Superior temporal gyrus (tissue), 1 donor: ENCODE measurements around the gene SMIM44.
"Not testable (repeated sequence)": the region's sequence is repeated elsewhere in the genome, so short reads cannot be mapped to it uniquely, and the experiment has no call there.

ENCODE experiments used
- DNase-seq: peaks from one replicate; pipeline ENCODE4 v3.0.0-alpha.2; 2016; ENCODE audit errors: extremely low spot score

SMIM44 gene

DNA sequence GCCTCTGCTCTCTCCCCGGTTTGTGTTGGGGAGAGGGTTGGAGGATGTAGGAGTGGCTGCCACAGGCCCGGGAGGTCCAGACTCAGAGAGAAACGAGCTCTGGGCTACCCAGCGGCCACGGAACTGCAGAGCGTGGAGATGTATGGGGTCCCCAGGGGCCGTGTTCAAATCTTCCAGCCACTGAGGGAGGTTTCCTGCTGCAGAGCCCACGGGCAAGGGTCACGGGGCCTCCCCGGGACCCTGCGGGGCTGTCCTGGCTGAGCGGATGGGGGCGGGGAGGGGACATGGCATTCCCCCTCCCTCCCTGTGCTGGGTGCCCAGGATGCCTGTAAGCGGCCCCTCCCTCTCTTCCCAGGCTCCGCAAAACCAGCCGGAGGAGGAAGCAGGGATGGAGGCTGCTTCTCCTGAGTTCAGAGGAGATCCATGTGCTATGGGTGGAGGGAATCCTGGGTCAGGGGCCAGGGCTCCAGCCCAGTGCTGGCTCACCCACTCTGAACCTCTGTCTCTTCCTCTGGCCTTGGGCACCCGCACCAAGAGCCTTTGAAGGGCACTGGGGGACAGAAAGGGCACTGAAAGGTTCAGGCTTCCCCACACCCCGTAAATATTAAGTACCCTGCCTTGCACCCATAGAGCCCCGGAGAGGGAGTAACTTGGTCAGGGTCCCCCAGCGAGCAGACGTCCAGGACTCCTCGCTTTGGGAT lies 25.6 kb downstream of the SMIM44 start:
- no peak for DNase-seq

DNA sequence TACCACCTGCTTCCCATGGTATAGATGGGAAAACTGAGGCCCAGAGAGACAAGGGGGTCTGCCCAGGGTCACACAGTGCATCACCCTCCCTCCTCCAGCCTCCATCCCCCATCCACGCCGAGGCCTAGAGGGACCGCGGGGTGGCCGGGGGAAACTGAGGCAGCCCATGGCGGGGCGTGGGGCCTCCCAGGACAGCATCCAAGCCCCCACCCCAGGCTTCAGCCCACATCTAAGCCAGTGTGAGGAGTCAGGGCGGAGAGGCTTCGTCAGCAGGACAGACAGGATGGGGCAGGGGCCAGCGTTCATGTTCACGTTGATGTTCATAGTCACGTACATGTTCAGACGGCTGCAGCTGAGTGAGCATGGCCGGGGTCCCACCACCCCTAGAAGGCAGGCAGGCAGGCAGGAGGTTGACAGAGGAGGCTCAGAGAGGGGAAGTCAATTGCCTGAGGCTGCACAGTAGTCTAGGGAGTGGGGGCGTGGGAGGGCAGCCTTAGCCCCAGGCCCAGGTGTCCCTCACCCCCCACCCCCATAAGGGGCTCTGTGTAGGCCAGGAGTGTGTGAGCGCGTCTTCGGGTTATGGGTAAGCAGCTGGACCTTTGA lies 26.2 kb downstream of the SMIM44 start:
- no peak for DNase-seq

DNA sequence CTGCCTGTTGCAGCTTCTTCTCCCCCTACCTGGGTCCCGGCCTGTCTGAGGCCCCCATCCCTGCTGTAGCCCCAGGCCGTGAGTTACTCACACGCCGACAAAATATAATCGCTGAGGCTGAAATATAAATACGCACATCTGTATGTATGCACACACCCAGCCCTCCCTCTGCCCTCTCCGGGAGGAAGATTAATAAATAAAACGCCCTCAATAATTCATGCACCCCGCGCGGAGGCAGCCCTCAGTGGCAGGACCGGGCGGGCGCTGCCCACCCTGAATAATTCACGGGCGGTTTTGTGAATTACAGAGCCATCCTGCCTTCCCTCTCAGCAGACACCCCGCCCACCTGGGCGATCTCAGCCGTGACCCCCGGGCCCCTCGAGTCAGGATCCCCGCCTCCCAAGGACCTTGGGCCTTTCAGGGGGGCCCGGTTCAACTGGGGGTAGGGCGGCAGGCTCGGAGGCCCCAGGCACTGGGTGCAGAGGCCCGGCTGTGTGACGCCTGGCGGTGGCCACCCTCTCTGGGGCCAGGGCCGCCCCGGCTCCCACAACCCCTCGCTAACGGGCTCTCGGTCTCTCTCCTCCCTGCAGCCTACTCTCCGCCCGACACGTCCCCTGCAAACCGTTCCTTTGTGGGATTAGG lies 27.2 kb downstream of the SMIM44 start:
- no peak for DNase-seq

DNA sequence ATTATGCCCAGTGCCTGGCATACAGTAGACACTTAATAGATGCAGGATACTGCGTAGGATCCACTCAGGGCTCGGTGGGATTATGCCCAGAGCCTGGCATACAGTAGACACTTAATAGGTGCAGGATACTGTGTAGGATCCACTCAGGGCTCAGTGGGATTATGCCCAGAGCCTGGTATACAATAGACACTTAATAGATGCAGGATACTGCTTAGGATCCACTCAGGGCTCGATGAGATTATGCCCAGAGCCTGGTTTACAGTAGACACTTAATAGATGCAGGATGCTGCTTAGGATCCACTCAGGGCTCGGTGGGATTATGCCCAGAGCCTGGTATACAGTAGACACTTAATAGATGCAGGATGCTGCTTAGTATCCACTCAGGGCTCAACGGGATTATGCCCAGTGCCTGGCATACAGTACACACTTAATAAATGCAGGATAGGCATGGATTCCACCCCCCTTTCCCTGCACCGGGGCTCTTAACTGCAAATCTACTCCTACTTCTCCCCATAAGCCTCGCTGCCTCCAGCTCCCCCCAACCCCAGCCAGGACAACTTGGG lies 27.8 kb downstream of the SMIM44 start:
- DNase-seq = no peak

DNA sequence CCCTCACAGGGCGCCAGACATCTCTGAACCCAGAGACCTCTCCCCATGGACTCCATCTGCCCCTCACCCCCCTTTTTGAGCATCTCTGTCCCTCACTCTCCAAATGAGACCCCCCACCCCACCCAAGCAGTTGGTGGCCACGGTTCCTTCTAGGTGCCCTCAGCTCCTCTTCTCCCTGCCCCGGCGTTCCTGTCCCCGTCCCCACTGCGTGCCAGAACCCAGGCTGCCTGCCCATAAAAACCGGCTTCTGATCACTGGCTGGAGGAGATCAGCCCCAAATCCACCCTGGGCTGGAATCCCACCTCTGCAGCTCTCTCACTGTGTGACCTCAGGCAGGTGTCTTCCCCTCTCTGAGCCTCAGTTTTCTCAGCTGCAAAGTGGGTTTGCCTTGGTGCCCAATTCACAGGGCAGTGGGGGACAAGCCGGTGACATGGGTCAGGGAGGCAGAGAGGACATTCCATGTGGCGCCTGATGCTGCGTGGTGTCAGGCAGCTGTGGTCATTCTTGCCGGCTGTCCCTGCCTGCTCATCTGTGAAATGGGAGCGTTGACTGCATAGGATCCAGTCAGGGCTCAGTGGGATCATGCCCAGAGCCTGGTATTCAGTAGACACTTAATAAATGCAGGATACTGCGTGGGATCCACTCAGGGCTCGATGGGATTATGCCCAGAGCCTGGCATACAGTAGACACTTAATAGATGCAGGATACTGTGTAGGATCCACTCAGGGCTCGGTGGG lies 28.4 kb downstream of the SMIM44 start:
- DNase-seq = no peak

DNA sequence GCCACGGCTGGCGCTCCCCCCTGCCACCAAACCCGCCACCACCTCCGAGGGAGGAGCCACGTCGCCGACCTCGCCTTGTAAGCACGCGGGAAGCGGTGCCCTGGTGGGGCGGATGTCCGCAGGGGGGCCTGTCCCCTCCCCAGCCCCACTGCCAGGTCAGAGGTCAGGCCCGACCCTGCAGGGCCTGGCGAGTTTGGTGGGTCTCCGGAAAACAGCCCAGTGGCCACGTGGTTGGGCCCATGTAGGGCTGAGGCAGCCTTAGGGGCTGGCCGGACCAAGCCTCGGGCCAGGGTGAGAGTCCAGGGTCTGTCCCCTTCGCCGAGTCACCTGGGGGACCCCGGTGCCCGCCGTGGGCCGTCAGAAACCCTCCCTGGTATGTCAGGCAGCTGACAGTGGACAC lies 29.4 kb downstream of the SMIM44 start:
- DNase-seq = no peak

DNA sequence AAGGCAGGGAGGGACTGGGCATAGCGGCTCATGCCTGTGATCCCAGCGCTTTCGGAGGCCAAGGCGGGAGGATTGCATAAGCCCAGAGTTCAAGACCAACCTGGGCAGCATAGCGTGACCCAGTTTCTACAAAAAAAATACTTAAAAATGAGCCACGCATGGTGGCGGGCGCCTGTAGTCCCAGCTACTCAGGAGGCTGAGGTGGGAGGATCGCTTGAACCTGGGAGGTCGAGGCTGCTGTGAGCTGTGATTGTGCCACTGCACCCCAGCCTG lies 30.4 kb downstream of the SMIM44 start:
- DNase-seq = not testable (repeated sequence)

DNA sequence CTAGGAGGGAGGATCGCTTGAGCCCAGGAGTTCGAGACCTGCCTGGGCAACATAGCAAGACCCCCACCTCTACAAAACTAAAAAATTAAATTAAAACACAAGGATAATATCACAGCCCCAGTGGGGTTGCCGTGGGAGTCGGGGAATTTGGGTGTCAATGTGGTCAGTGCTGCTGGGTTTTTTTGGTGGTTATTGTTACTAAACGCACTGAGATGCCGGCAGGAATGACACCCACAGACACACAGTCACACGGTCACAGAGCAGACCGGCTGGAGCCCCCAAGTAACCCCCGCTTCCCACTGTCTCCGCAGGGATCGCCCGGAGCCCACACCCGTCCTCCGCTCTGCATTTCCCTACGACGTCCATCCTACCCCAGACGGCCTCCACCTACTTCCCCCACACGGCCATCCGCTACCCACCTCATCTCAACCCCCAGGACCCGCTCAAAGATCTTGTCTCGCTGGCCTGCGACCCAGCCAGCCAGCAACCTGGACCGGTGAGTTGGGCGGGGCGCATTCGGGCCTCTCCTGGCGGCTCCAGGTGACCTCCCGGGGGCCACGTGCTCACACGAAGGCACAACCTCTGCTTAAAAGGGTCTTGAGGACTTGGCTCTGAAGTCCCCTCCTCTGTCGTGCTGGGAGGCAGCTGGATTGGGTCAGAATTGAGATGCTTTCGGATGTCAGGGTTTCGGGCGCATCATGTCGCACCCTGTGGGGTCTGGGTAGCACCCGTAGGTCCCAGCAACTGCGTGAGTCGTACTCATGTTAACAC lies 30.9 kb downstream of the SMIM44 start:
- no peak for DNase-seq

DNA sequence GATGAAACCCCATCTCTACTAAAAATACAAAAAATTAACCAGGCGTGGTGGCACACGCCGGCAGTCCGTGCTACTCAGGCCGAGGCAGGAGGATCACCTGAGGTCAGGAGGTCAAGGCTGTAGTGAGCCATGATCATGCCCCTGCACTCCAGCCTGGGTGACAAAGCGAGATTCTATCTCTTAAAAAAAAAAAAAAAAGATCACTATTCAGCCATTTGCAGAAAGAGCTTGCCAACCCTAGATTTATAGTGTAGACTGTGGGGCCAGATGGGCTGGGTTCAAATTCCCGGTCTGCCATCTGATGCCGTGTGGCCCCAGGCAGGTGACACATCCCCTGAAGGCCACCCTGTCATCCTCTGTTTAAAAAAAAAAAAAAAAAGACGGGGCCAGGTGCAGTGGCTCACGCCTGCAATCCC lies 31.8 kb downstream of the SMIM44 start:
- no peak for DNase-seq

DNA sequence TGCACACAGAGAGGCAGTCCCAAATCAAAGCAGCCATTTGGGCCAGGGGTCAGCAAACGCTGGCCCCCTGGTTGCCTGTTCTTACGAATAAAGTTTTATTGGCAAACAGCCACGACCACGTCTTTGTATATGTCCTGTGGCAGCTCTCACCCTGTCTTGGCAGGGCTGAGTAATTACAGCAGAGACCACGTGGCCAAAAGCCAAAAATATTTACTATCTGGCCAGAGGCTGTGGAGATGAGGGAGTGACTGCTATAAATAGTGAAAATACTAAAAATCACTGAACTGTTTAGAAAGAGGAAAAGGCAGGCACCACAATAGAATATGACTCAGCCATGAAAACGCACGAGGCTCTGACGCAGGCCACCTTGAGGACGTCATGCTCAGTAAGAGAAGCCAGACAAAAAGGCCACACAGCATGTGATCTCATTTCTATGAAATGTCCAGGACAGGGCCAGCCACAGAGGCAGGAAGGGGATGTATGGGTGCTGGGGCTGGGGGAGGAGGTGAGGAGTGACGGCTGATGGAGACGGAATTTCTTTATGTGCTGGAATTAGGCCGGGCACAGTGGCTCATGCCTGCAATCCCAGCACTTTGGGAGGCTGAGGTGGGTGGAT lies 32.3 kb downstream of the SMIM44 start:
- DNase-seq = peak; percentile 33

DNA sequence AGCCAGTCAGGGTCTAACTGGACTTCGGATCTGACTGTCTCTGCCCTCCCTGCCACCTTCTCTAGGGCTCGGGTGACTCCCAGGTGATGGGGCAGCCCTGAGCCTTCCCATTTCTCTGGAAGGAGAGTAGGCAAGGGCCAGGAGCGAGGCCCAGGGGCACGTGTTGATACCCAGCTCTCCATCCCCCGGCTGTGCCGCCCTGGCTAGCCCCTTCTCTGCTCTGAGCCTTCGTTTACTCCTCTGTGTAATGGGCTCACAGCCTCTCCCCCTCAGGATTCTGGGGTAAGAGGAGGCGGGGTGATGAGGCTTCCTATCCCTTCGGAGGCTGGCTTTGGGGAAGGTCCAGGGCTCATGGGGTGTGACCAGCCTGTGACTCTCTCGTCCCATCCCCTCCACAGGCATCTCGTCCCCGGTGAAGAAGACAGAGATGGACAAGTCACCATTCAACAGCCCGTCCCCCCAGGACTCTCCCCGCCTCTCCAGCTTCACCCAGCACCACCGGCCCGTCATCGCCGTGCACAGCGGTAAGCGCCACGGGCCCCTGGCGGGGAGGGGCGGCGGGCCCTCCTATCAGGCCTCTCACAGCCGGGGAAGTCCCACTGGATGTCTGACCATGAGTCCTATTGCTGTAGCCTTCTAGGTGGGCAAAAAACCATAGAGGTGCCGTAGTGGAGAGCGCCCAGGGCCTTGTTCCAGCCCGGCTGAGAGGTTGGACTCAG lies 34.5 kb downstream of the SMIM44 start:
- no peak for DNase-seq

DNA sequence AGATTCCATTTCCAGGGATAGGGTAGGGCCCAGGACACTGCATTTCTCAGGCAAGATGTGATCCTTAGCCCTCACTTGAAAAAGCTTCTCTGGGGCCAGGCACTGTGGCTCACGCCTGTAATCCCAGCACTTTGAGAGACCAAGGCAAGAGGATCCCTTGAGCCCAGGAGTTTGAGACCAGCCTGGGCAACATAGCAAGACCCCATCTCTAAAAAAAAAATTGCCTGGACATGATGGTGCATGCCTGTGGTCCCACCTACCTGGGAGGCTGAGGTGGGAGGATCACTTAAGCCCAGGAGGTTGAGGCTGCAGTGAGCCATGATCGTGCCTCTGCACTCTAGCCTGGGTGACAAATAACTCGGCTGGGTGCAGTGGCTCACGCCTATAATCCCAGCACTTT lies 36.6 kb downstream of the SMIM44 start:
- not testable (repeated sequence) for DNase-seq

DNA sequence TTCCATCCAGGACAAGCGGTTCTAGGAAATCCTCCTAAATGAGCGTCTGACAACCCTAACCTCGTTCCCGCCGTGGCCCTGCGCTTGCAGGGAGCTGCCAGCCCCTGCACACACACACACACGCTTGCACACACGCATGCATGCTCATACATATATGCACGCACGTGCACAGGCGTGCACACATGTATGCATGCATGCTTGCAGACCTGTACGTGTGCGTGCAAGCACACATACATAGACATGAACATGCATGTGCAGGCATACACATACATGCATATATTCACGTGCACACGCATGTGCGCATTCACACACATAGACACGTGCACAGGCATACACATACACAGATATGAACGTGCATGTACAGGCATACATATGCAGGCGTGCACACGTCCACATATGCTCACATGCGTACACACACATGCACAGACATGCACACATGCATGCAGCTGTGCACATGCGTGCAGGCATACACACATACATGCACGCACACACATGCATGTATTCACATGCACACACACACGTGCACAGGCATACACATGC lies 38.5 kb downstream of the SMIM44 start:
- no peak for DNase-seq

DNA sequence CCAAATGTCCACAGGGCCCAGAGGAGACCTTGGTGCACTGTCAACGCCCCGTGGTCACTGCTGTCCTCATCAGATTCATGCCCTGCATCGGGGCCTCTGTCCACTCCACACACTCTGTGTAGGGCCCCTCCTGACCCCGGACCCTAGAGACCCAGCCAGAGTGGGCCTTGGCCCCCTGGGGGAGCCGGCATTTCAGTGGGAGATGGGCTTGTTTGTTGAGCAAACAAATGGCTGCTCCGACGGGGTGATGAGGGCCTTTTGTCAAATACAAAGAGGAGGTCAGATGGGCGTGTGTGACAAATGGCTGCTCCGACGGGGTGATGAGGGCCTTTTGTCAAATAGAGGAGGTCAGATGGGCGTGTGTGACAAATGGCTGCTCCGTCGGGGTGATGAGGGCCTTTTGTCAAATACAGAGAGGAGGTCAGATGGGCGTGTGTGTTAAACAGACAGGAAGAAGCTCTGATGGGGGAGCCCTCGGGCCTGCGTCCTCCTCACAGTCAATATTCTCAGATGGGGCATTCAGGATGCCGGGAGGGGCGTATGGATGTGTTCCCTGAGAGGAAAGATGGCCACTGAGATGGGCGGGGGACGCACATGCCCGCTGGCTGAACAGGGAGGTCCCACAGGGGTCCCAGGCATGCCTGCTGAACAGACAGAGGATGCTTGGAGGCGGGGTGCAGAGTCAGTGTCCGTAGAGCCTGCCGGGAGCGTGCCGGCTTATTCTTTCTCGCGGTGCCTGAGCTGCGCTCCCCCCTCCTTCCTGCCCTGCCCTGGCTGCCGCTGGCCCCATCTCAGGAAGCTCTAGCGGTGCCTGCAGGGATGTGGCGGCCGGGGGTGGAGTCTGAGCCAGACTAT lies 39.2 kb downstream of the SMIM44 start:
- peak; percentile 43 for DNase-seq

DNA sequence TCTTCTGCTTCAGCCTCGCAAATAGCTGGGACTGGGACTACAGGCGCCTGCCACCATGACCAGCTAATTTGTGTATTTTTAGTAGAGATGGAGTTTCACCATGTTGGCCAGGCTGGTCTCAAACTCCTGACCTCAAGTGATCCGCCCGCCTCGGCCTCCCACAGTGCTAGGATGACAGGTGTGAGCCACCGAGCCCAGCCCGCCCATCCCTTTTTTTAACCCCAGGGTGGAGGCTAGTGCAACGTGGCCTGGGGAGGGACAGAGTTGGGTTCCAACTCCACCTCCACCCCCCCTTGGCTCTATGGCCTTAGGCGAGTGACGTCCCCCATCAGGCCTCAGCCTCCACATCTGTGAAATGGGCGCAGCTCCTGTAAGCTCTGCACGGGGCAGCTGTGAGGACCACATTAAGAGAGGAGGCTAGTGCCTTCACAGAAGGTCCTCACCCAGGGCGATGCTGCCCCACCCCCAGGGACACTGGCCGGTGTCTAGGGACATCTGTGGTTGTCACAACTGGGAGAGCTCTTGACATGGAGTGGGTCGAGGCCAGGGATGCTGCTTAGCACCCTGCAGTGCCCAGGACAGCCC lies 40.7 kb downstream of the SMIM44 start:
- no peak for DNase-seq

DNA sequence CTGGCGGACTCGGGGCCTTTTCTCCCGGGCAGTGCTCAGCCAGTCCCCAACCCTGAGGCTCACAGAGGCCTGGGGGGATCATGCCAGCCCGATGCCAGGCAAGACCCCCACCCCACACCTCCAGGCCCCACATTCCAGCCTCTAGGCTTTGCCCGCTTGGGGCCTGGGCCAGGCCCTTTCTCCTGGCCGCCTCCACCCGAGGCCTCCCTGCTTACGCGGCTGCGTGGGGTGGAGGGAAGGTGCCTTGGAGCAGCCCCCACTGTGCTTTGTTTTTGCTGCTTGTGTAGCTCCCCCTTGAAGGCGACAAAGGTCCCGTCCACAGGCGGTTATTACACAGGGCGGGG lies 41.3 kb downstream of the SMIM44 start:
- no peak for DNase-seq

DNA sequence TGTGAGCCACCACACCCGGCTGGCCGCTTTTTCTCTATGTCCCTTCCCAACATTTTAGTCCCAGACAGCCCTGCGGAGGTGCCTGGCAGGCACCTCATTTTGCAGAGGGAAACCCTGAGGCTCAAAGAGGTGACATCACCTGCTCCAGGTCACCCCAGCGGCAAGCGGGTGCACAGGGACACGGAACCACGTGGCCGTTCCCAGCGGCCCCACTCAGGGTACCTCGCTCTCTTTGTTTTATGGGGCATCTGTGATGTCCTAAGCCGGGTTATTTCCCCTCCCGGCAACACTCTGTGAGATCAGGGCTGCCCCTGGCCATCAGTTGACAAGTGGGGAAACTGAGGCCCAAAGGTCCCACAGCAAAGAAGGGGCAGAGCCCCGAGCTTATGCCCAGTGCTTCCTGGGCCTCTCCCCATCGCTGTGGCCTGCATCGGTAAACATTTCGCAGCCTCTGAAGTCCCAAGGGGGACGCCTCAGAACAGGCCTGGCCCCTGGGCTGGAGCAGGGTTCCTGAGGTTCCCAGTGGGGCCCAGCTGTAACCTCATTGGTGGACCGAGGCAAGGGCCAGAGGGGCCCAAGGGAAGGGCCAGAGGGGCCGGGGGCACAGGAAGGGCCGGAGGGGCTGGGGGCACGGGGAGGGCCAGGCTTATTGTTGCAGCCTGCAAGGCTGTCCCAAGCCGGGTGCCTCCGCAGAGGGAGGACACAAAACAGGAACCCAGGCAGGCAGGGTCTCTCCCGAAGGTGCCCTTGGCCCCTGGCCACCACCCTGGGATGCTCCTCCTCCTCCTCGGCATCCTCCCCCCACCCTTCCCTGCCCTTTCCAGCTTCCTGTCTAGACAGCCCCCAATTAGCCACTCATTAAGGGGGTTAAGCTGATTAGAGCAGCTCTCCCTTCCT lies 41.9 kb downstream of the SMIM44 start:
- DNase-seq = no peak

DNA sequence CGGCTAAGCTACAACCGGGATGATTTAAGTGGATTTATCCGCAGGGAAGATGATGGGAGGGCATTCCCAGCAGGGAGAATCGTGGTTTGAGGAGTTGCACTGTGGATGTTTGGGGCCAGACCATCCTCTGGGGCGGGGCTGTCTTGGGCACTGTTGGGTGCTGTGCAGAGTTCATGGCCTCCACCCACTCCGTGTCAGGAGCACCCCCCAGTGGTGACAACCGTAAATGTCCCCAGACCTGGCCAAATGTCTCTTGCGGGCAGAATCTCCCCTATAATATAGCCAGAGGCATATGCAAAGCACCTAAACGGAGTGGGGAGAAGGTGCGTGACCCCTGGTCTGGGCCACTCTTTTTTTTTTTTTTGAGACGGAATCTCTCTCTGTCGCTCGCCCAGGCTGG lies 43.2 kb downstream of the SMIM44 start:
- no peak for DNase-seq
